AG04450 (cell line): ENCODE results near the gene PTPRJ. TPM values are rescaled to one million over a fixed set of nuclear protein-coding genes. Genes with fewer than 3 reads are reported as not detected.
"Not testable (repeated sequence)": the region's sequence is repeated elsewhere in the genome, so short reads cannot be mapped to it uniquely, and the experiment has no call there.

ENCODE experiments used
- CTCF ChIA-PET: fragments of 300-600, 350-600 bp; formaldehyde crosslinking; extraction: SDS; loops from one replicate; lab custom pipeline; 2022; ENCODE audit warnings: antibody characterized with exemption, inconsistent platforms; lab: Charles Lee
- POLR2A ChIA-PET: fragments of 350-600 bp; formaldehyde crosslinking; extraction: SDS; loops from one replicate; lab custom pipeline; 2021; ENCODE audit warnings: antibody characterized with exemption, inconsistent platforms; lab: Yijun Ruan, JAX
- DNase-seq: peaks from one replicate; pipeline ENCODE4 v3.0.0-alpha.2; 2011; ENCODE audit warnings: low read depth, low spot score
- H3K27ac ChIP-seq: one replicate; pipeline ENCODE4 v1.5.1; 2012; ENCODE audit warnings: low read depth, low read length, control low read depth
- H3K27me3 ChIP-seq: one replicate; pipeline ENCODE4 v1.6.0; 2012; ENCODE audit warnings: low read length; ENCODE audit not compliant: control insufficient read depth, insufficient read depth
- H3K4me3 ChIP-seq: 2 replicates; pipeline ENCODE4 v1.5.1; 2011; ENCODE audit warnings: mild to moderate bottlenecking, low read depth, low read length, control low read depth
- H3K9me3 ChIP-seq: 2 replicates; pipeline ENCODE4 v1.5.1; 2012; ENCODE audit warnings: low read length; ENCODE audit not compliant: control insufficient read depth, insufficient read depth
- polyA plus RNA-seq: library from polyadenylated mRNA; depleted of rRNA; stranded (reverse); fragments of >200 nt; gene quantifications from 2 replicates; pipeline ENCODE4 v1.2.3, GENCODE V29; 2011
- TF ChIP-seq, protein P1 (sequence below): IDR thresholded peaks from 2 replicates; pipeline ENCODE4 v1.5.1; 2011; ENCODE audit warnings: low read depth, low read length, control low read depth, inconsistent platforms

The PTPRJ gene
- polyA plus RNA-seq, 1 experiment = 5.2 TPM

- no peak overlapping the region for H3K27ac ChIP-seq
- H3K27me3 ChIP-seq = no peaks in the 10 kb centered on the region
- CTCF ChIA-PET = no interaction called here
- DNase-seq = no peak
- TF ChIP-seq, protein P1, sequence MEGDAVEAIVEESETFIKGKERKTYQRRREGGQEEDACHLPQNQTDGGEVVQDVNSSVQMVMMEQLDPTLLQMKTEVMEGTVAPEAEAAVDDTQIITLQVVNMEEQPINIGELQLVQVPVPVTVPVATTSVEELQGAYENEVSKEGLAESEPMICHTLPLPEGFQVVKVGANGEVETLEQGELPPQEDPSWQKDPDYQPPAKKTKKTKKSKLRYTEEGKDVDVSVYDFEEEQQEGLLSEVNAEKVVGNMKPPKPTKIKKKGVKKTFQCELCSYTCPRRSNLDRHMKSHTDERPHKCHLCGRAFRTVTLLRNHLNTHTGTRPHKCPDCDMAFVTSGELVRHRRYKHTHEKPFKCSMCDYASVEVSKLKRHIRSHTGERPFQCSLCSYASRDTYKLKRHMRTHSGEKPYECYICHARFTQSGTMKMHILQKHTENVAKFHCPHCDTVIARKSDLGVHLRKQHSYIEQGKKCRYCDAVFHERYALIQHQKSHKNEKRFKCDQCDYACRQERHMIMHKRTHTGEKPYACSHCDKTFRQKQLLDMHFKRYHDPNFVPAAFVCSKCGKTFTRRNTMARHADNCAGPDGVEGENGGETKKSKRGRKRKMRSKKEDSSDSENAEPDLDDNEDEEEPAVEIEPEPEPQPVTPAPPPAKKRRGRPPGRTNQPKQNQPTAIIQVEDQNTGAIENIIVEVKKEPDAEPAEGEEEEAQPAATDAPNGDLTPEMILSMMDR = no peak
- POLR2A ChIA-PET = no interaction called here
- H3K4me3 ChIP-seq = no peak overlapping the region
- no peaks in the 10 kb centered on the region for H3K9me3 ChIP-seq
These were observed 149.5 kb downstream of the PTPRJ start for GRCh38 chr11:48129697-48130395.

DNA sequence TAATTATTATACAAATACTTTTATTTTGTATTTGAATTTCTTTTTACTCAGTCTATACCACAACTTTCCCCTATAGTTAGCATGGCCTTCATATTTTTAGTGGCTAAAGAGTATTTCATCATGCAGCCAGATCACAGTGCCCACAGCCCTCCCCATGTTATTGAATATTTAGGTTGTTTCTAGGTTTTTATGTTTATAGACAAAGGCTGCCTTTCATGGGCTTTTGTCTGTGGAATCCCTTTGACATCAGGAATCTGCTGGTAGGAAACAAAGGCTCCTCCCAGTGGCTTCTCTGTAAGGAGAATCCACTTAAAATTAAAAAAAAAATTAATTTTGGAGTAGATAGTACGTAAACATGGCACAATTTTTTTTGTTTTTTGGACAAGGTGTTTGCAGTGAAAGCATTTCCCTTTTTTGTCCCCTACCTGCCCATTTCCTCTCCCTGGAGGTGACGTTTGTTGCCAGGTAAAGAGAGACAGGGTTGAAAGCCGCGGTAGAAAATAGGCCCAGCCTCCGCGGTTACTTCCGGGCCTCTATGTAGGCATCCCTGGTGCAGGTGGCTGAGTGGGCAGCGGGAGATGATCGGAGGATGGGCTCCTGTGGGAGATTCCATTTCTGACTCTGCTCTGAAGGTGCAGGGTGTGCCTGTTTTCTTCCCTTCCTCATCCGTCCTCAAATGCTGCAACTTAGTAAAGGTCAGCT lies 154.0 kb downstream of the PTPRJ start:
- DNase-seq = no peak
- TF ChIP-seq, protein P1 = no peak
- Histone ChIP-seq H3K27me3 (no peaks in the 10 kb centered on the region), H3K9me3 (no peaks in the 10 kb centered on the region), H3K27ac (no peak overlapping the region), H3K4me3 (no peak overlapping the region)
- CTCF ChIA-PET = interaction anchor here (0.6 kb wide), 1 partner anchor 38 kb away, joined by 8 read pairs; no protein-coding TSS in a partner anchor
- POLR2A ChIA-PET = no interaction called here

DNA sequence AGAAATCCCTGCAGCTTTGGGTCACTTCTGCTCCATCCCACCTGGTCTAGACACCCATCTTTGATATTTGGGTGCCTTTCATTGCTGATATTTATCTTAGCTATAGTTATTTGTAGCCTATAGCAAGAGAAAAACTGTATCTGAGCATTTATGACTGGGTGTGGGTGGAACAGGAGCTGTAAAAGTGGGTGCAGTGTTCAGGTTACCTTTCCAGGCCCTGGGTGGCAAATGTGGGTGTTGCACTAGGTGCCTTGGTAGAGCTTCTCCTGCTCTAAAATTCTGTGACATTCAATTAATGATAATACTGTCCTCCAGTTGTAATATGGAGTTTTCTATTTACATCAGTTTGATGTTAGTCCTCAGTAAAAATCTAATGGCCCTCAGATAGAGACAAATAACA lies 157.9 kb downstream of the PTPRJ start:
- DNase-seq = no peak
- H3K9me3 ChIP-seq = no peaks in the 10 kb centered on the region
- POLR2A ChIA-PET = no interaction called here
- CTCF ChIA-PET = interaction anchor here (0.6 kb wide), 1 partner anchor 205 kb away, joined by 6 read pairs; no protein-coding TSS in a partner anchor
- no peak overlapping the region for H3K27ac ChIP-seq
- H3K27me3 ChIP-seq = no peaks in the 10 kb centered on the region
- H3K4me3 ChIP-seq = no peak overlapping the region
- TF ChIP-seq, protein P1 = no peak

GRCh38 chr11:48139896-48140295 lies 159.5 kb downstream of the PTPRJ start:
- POLR2A ChIA-PET = interaction anchor here (0.5 kb wide), 1 partner anchor 249 kb away, joined by 4 read pairs; no protein-coding TSS in a partner anchor
- H3K4me3 ChIP-seq, DNase-seq, CTCF ChIA-PET, H3K27me3 ChIP-seq, H3K27ac ChIP-seq, H3K9me3 ChIP-seq: not testable (repeated sequence)

DNA sequence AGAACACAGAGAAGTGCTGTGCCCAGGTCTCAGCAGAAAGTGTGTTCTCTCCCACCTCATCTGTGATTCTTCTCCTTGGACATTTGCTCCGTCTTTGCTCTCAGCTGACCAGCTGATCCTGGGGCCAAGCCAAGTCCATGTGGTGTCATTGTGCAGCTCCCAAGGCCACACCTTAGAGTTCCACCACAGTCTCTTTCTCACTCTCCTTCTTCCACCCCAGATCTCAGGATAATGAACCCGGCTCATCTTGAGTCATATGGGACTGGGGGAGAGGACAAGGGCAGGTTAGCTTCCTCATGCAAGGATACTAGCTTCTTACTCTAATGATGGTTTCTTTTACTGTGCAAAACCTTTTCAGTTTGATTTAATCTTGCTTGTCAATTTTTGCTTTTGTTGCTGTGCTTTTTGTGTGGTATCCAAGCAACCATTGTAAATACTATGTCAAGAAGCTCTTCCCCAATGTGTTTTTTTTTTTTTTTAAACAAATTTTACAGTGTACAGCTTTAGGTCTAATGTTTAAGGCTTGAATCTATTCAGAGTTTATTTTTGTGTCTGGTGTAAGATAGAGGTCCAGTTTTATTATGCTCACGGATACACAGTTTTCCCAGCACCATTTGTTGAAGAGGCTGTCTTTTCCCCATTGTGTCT lies 161.2 kb downstream of the PTPRJ start:
- ChIA-PET POLR2A (interaction anchor here (0.7 kb wide), 1 partner anchor 195 kb away, joined by 3 read pairs; no protein-coding TSS in a partner anchor), CTCF (no interaction called here)
- no peak overlapping the region for H3K27ac ChIP-seq

More for the DNA sequence above, 161.2 kb downstream of the PTPRJ start:
- TF ChIP-seq, protein P1 = no peak
- Histone ChIP-seq H3K27me3 (no peaks in the 10 kb centered on the region), H3K4me3 (no peak overlapping the region), H3K9me3 (no peaks in the 10 kb centered on the region)
- DNase-seq = no peak
